Lower lobe of right lung (tissue), 2 donors: ENCODE measurements around the gene LGALS16. TPM values are rescaled to one million over a fixed set of nuclear protein-coding genes. Genes with fewer than 3 reads are reported as not detected.

Experiments
- ATAC-seq, 2 donors: fragments of 200-7000 bp; cut with Tn5 transposase; one replicate each; pipeline ENCODE4 v1.9.1; 2020 to 2022; ENCODE audit warnings: mild to moderate bottlenecking in 2 of 2, moderate library complexity in 2 of 2
- DNase-seq: peaks from one replicate; pipeline ENCODE4 v3.0.0-alpha.2; 2020
- H3K27ac ChIP-seq: fragments of 200-600 bp; one replicate; pipeline ENCODE4 v1.8.0; 2022
- H3K27me3 ChIP-seq: fragments of 200-600 bp; one replicate; pipeline ENCODE4 v1.8.0; 2022; ENCODE audit warnings: low read depth
- H3K36me3 ChIP-seq: fragments of 200-600 bp; one replicate; pipeline ENCODE4 v1.8.0; 2022; ENCODE audit warnings: mild to moderate bottlenecking
- H3K4me1 ChIP-seq: fragments of 200-600 bp; one replicate; pipeline ENCODE4 v1.8.0; 2022
- H3K4me3 ChIP-seq: fragments of 200-600 bp; one replicate; pipeline ENCODE4 v1.8.0; 2022; ENCODE audit warnings: mild to moderate bottlenecking
- H3K9me3 ChIP-seq: fragments of 200-600 bp; one replicate; pipeline ENCODE4 v1.8.0; 2022
- CTCF ChIP-seq: fragments of 200-600 bp; IDR thresholded peaks from one replicate; pipeline ENCODE4 v1.8.0; 2022; ENCODE audit warnings: antibody characterized with exemption, mild to moderate bottlenecking
- intact Hi-C: fragments of 100-400 bp; cut with DNase I; formaldehyde crosslinking; loops from one replicate; pipeline ENCODE4 v1.11.0; 2022
- total RNA-seq: library from RNA; stranded (reverse); fragmentation: NEBNext Ultra II Directional; extraction: Animal tissue kit (Norgen Biotek cat#: 25700); gene quantifications from one replicate; pipeline ENCODE4 v1.2.1, GENCODE V29; 2021
- donor health status: DM: no; HTN: yes; CAD: no; lungs with severe emphysema.

Gene LGALS16
- total RNA-seq, 1 donor from 2014 or later: not detected

GRCh38 chr19:39643591-39643990, 12.1 kb upstream of the LGALS16 start:
- no peaks in the 10 kb centered on the region for H3K36me3 ChIP-seq
- no peak overlapping the region for H3K27ac ChIP-seq
- DNase-seq (no peak), ATAC-seq (no peak)
- intact Hi-C loops: no loop called here
- TF ChIP-seq CTCF: no peak
- no peaks in the 10 kb centered on the region for H3K9me3 ChIP-seq
- H3K4me1 ChIP-seq: no peaks in the 10 kb centered on the region
- no peak overlapping the region for H3K4me3 ChIP-seq
- peaks cover 8% of the 10 kb centered on the region for H3K27me3 ChIP-seq

GRCh38 chr19:39645800-39646411, 9.8 kb upstream of the LGALS16 start:
- Histone ChIP-seq H3K27me3 (peaks cover 11% of the 10 kb centered on the region), H3K4me1 (no peaks in the 10 kb centered on the region), H3K4me3 (no peak overlapping the region), H3K9me3 (no peaks in the 10 kb centered on the region), H3K27ac (no peak overlapping the region), H3K36me3 (no peaks in the 10 kb centered on the region)
- ATAC-seq (no peak), DNase-seq (no peak)
- intact Hi-C loops: no loop called here
- no peak for TF ChIP-seq CTCF

- DNase-seq (no peak), ATAC-seq (no peak)
- Histone ChIP-seq H3K9me3 (no peaks in the 10 kb centered on the region), H3K27ac (no peak overlapping the region), H3K27me3 (peaks cover 11% of the 10 kb centered on the region), H3K4me3 (no peak overlapping the region), H3K4me1 (no peaks in the 10 kb centered on the region), H3K36me3 (no peaks in the 10 kb centered on the region)
- intact Hi-C loops: no loop called here
- no peak for TF ChIP-seq CTCF
Observed at GRCh38 chr19:39647918-39648317, 7.8 kb upstream of the LGALS16 start.

GRCh38 chr19:39659791-39660190, 4.1 kb downstream of the LGALS16 start:
- TF ChIP-seq CTCF: no peak
- H3K4me1 ChIP-seq: no peaks in the 10 kb centered on the region
- no peaks in the 10 kb centered on the region for H3K36me3 ChIP-seq
- H3K4me3 ChIP-seq: no peak overlapping the region
- peaks cover 11% of the 10 kb centered on the region for H3K27me3 ChIP-seq
- DNase-seq: no peak
- H3K27ac ChIP-seq: no peak overlapping the region
- ATAC-seq: no peak
- intact Hi-C loops: no loop called here
- H3K9me3 ChIP-seq: no peaks in the 10 kb centered on the region

- no peak for TF ChIP-seq CTCF
- Histone ChIP-seq H3K4me3 (no peak overlapping the region), H3K27me3 (peaks cover 11% of the 10 kb centered on the region), H3K27ac (no peak overlapping the region), H3K4me1 (no peaks in the 10 kb centered on the region), H3K36me3 (no peaks in the 10 kb centered on the region), H3K9me3 (no peaks in the 10 kb centered on the region)
- ATAC-seq (no peak), DNase-seq (no peak)
- intact Hi-C loops: no loop called here
Observed at GRCh38 chr19:39660661-39661060, 4.9 kb downstream of the LGALS16 start.
